ENCODE results near the gene MINDY1.

- TF ChIP-seq CTCF (IDR thresholded peaks at IDR 0.05) (no peak), POLR2A (IDR thresholded peaks at IDR 0.05) (no peak)
Measured at GRCh38 chr1:150967936-150968335, 38.8 kb downstream of the MINDY1 start.
